ENCODE results near the gene NDUFB11. TPM values are rescaled to one million over a fixed set of nuclear protein-coding genes. Genes with fewer than 3 reads are reported as not detected.

Gene NDUFB11
- total RNA-seq (100 to 1,000 TPM; 149 to 217 (median 175) TPM), polyA plus RNA-seq (100 to 1,000 TPM; 155 to 178 TPM)
- long read RNA-seq, donor 1, transcript NDUFB11-202 (3 exons, 1,388 nt): major isoform, 55 of 84 reads
- long read RNA-seq, donor 1, transcript NDUFB11-201 (3 exons, 948 nt): minor isoform, 29 of 84 reads
- long read RNA-seq, donor 1, partial matches to known transcripts: 0 of 84 reads
- long read RNA-seq, donor 1, other reads (novel, unspliced or antisense): 0 of 84 reads
- long read RNA-seq, donor 2, transcript NDUFB11-202 (3 exons, 1,388 nt): major isoform, 105 of 148 reads
- long read RNA-seq, donor 2, transcript NDUFB11-201 (3 exons, 948 nt): minor isoform, 40 of 148 reads
- long read RNA-seq, donor 2, partial matches to known transcripts: 1 of 148 reads
- long read RNA-seq, donor 2, other reads (novel, unspliced or antisense): 2 of 148 reads
- long read RNA-seq, donor 3, transcript NDUFB11-202 (3 exons, 1,388 nt): major isoform, 14 of 18 reads
- long read RNA-seq, donor 3, partial matches to known transcripts: 0 of 18 reads
- long read RNA-seq, donor 3, other reads (novel, unspliced or antisense): 1 of 18 reads

DNA sequence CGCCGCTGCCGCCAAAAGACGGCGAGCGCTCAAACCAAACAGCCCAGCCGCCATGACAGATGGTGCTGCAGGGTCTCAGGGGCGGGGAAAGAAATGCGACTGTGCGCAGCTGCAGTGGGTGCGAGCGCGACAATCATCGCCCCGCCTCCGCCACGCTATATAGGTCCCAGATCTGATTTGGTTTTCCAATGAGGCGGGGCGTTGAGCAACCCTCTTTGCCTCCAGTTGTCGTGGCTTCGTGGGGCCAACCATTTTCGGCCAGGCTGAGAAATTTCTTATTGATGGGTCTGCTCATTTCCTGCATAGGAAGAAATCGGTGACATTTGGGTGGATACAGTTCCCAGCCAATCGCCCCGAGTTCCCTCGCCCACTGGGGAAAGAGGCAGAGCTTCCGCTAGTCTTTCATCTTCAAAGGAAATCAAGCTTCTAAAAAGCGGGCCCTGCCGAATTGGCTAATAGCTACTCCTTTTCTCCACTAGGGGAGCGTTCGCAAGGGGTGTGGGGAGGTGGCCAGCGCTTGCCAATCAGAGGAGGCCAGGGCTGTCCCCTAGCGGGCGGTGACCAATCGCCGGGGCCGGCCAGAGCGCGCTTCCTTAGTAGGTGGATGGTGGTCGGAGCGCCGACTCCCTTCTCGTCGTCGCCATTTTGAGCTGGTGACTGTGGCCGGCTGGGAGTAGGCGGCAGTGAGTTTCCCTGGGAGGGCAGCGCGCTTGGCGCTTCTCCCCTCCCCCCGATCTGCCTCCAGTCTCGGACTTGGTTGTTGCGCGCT lies at the start of gene NDUFB11, which contains the start of gene RBM10:
TSS of gene NDUFB11 (minus strand) at position 77 of the 769 bp plus-strand sequence. CDS start at position 54, 23 bp downstream.
TSS of gene RBM10 (plus strand) at position 596 of the 769 bp plus-strand sequence. CDS start 2,261 bp downstream, outside the sequence.
- WGBS, 2 donors: 0% methylated on average over 37 to 50 of the region's 54 CpGs
- Histone ChIP-seq H3K27me3 (peaks cover 0 to 35% (median 0%) of the 10 kb centered on the region in 7 donors), H3K4me3 (peak within 1 kb of the TSS; percentile 41 to 89 (median 67)), H3K9me3 (no peaks in the 10 kb centered on the region), H3K4me1 (peaks cover 0 to 33% (median 19%) of the 10 kb centered on the region in 9 donors), H3K36me3 (peaks cover 0 to 28% (median 0%) of the 10 kb centered on the region in 9 donors), H3K27ac (peak within 1 kb of the TSS; percentile 89 to 98 (median 92))
- intact Hi-C loops (cut with DNase I): no loop called here
- DNase-seq (peak; percentile 92 to 94), ATAC-seq (peak; percentile 96 to 98 (median 98))
- TF ChIP-seq, protein P1, sequence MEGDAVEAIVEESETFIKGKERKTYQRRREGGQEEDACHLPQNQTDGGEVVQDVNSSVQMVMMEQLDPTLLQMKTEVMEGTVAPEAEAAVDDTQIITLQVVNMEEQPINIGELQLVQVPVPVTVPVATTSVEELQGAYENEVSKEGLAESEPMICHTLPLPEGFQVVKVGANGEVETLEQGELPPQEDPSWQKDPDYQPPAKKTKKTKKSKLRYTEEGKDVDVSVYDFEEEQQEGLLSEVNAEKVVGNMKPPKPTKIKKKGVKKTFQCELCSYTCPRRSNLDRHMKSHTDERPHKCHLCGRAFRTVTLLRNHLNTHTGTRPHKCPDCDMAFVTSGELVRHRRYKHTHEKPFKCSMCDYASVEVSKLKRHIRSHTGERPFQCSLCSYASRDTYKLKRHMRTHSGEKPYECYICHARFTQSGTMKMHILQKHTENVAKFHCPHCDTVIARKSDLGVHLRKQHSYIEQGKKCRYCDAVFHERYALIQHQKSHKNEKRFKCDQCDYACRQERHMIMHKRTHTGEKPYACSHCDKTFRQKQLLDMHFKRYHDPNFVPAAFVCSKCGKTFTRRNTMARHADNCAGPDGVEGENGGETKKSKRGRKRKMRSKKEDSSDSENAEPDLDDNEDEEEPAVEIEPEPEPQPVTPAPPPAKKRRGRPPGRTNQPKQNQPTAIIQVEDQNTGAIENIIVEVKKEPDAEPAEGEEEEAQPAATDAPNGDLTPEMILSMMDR (IDR thresholded peaks at IDR 0.05): peak; percentile 54 to 77 (median 68)

DNA sequence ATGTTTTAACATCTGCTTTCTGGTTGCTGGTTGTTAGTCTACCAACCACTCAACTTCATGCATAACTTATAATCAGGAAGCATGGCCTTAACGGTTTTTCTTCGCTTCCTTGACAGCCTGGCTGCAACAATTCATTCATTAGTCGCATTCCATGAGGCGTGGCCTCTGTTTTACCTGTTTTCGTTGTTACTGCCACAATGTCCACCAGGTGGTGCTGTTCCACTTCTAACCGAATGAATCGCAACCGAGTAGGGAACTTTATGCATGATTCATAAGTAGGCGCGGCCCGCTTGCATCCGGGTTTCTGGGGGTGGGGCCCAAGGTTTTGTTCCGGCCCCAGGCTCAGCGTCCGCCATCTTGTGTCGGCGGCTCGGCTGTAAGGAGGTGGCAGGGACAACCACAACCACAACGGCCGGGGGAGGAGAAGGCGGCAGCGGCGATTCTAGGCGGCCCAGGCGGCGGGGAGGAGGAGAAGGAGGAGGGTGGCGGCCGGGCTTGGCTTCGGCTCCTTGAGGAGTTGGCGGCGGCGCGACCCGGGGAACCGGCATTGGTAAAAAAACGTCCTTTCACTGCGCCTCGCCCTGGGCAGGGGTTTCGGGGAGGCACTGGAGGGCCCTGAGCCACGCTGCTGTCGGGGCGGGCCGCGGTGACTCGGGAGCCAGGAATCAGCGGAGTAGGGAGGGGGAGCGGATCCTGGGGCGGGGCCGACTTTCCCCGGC lies 49.1 kb upstream of the NDUFB11 start, which contains the start of gene UBA1:
TSS of gene UBA1 (plus strand) at position 355 of the 719 bp plus-strand sequence. CDS start 4,974 bp downstream, outside the sequence.
- peaks cover 2 to 70% (median 43%) of the 10 kb centered on the region in 9 donors for H3K4me1 ChIP-seq
- peak; percentile 90 to 95 (median 94) for ATAC-seq

DNA sequence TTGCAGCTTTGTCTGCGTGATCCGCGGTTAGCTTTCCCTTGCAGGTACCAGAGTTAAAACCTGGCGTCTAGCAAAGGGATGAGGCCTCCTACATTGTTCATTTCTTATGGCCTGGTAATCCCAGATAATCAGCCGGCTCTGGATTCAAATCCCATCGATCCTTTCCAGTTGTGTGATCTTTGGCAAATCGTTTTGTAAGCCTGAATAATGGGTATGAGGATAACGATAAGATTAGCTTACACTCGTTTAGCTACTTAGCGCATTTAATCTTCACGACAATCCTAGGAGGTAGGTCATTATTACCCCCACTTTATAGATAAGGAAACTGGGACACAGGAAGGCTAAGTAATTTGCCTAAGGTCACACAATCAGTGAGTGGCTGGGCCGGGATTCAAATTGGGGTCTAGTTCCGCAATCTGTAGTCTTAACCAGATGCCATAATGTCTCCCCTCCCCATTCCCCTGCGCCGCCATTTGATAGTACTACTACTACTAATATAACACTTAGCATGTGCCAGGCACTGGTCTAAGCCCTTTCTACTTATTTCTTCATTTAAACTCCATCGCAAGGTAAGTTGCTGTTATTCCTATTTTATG lies 47.4 kb upstream of the NDUFB11 start:
- H3K27ac ChIP-seq: no peak overlapping the region
- intact Hi-C loops (cut with DNase I): loop anchor here (2.0 to 10.0 kb wide), 7 partner anchors 170 to 463 kb away; partner anchors contain the start of genes ELK1 (in 1 of the 10) and UXT (in 1 of the 10)
- TF ChIP-seq, protein P1 (IDR thresholded peaks at IDR 0.05): no peak
- no peak for DNase-seq
- no peaks in the 10 kb centered on the region for H3K9me3 ChIP-seq
- H3K27me3 ChIP-seq: peaks cover 0 to 41% (median 0%) of the 10 kb centered on the region in 7 donors
- H3K4me3 ChIP-seq: peak overlapping the region in 6 of 10 donors; percentile 54 to 66 (median 62)
- no peak for ATAC-seq
- H3K36me3 ChIP-seq: peaks cover 0 to 13% (median 0%) of the 10 kb centered on the region in 9 donors
- H3K4me1 ChIP-seq: peaks cover under 1 to 54% (median 28%) of the 10 kb centered on the region in 9 donors
- WGBS, 2 donors: 70 to 75% methylated on average over 16 of the region's 16 CpGs

More for the DNA sequence above, 49.1 kb upstream of the NDUFB11 start, which contains the start of gene UBA1:
- intact Hi-C loops (cut with DNase I): loop anchor here (1.0 to 10.0 kb wide), 9 partner anchors 169 to 461 kb away; partner anchors contain the start of genes ELK1 (in 1 of the 10) and UXT (in 1 of the 10)
- TF ChIP-seq, protein P1 (IDR thresholded peaks at IDR 0.05): peak; percentile 48 to 90 (median 74)
- H3K9me3 ChIP-seq: no peaks in the 10 kb centered on the region
- peak within 1 kb of the TSS; percentile 63 to 99 (median 82) for H3K4me3 ChIP-seq
- 0 to 1% methylated on average over 28 to 46 of the region's 50 CpGs for WGBS, 2 donors
- peaks cover 0 to 28% (median 0%) of the 10 kb centered on the region in 7 donors for H3K27me3 ChIP-seq
- peaks cover 0 to 26% (median 0%) of the 10 kb centered on the region in 9 donors for H3K36me3 ChIP-seq
- H3K27ac ChIP-seq: peak within 1 kb of the TSS; percentile 84 to 98 (median 96)
- peak; percentile 87 to 93 for DNase-seq

All from heart right ventricle (tissue), 16 donors.